ENCODE results near the gene CNNM4. TPM values are rescaled to one million over a fixed set of nuclear protein-coding genes. Genes with fewer than 3 reads are reported as not detected.
A peak's percentile ranks its signal among the peaks of the same experiment; 100 is the strongest.

CNNM4 gene
- polyA plus RNA-seq, 2 of the 4 experiments (the other 2 are of a cell fraction), result 8.8 to 11.2 TPM

GRCh38 chr2:96799623-96799935, 38.9 kb downstream of the CNNM4 start (continued):
- no peak for TF ChIP-seq NPAS2 (CRISPR knock-in tag; IDR thresholded peaks at IDR 0.05; ENCODE audit: borderline replicate concordance)
- no peak for TF ChIP-seq E2F6 (IDR thresholded peaks at IDR 0.05; ENCODE audit: borderline replicate concordance, low read depth)
- no peak for TF ChIP-seq HEYL (CRISPR knock-in tag; IDR thresholded peaks at IDR 0.05)
- no peak for TF ChIP-seq NR3C1 (IDR thresholded peaks at IDR 0.05)
- no peak for TF ChIP-seq HOXB5 (CRISPR knock-in tag; IDR thresholded peaks at IDR 0.05)
- no peak for TF ChIP-seq TFCP2L1 (CRISPR knock-in tag; IDR thresholded peaks at IDR 0.05)
- no peak for TF ChIP-seq MYC (IDR thresholded peaks at IDR 0.05; ENCODE audit: borderline replicate concordance, low read length)
- TF ChIP-seq HES2 (IDR thresholded peaks at IDR 0.05), result no peak

- 82% methylated on average over 26 of the region's 27 CpGs for WGBS (ENCODE audit: missing lambda C conversion rate)
- no peak for DNase-seq (ENCODE audit: low read depth in 1 of 2, low spot score in 1 of 2)
- POLR2A ChIA-PET, result interaction anchor here (1.0 kb wide), 1 partner anchor 16 kb away, joined by 4 read pairs; the partner anchor contains the start of gene CNNM3
- TF ChIP-seq ZC3H11A (IDR thresholded peaks at IDR 0.05) (no peak), HEYL (CRISPR knock-in tag; IDR thresholded peaks at IDR 0.05) (no peak), HOXA7 (CRISPR knock-in tag; IDR thresholded peaks at IDR 0.05) (no peak), KDM5A (IDR thresholded peaks at IDR 0.05) (no peak), E2F6 (IDR thresholded peaks at IDR 0.05; ENCODE audit: borderline replicate concordance, low read depth) (no peak)
- no peak for FAIRE-seq
- no peaks in the 10 kb centered on the region for H3K9me3 ChIP-seq
- no peak overlapping the region for H3K4me2 ChIP-seq
- peaks cover 7% of the 10 kb centered on the region; the same call in 1 of the 3 replicates for H3K4me1 ChIP-seq
- H3K27ac ChIP-seq, result peak overlapping the region; percentile 23 to 69; a peak in 3 of 6 replicates
- H3K4me3 ChIP-seq, result no peak overlapping the region
- CTCF ChIA-PET, result interaction anchor here (0.7 to 6.0 kb wide), 38 partner anchors 9 to 808 kb away, joined by 3 to 81 read pairs (median 4); partner anchors contain the start of genes ANKRD39, CNNM3 and CNNM4
- ATAC-seq, result peak; percentile 60 to 80
These were observed 39.6 kb downstream of the CNNM4 start for GRCh38 chr2:96800061-96801004.

GRCh38 chr2:96801005-96801785, 40.5 kb downstream of the CNNM4 start:
- WGBS (ENCODE audit: missing lambda C conversion rate), result 33% methylated on average over 13 of the region's 15 CpGs
- peaks cover 7% of the 10 kb centered on the region; the same call in 1 of the 3 replicates for H3K4me1 ChIP-seq
- no peak overlapping the region for H3K4me3 ChIP-seq
- FAIRE-seq (no peak), ATAC-seq (peak; percentile 93 to 98), DNase-seq (ENCODE audit: low read depth in 1 of 2, low spot score in 1 of 2) (peak; percentile 68 to 72)
- no peak overlapping the region for H3K4me2 ChIP-seq
- ChIA-PET CTCF (interaction anchor here (0.7 to 6.0 kb wide), 30 partner anchors 10 to 808 kb away, joined by 3 to 81 read pairs (median 4); partner anchors contain the start of genes CNNM3 and CNNM4), POLR2A (interaction anchor here (1.0 kb wide), 1 partner anchor 15 kb away, joined by 4 read pairs; the partner anchor contains the start of gene CNNM3)
- H3K9me3 ChIP-seq, result no peaks in the 10 kb centered on the region
- H3K27ac ChIP-seq, result peak overlapping the region; percentile 23 to 69; a peak in 3 of 6 replicates
- TF ChIP-seq SMC3 (IDR thresholded peaks at IDR 0.05) (peak; percentile 91), CTCF (IDR thresholded peaks at IDR 0.05) (peak; percentile 83), MAX (IDR thresholded peaks at IDR 0.05) (peak; percentile 57; the same call in 1 of the 2 replicates), RNF2 (IDR thresholded peaks at IDR 0.05; ENCODE audit: borderline replicate concordance, low read depth) (no peak), FOXS1 (CRISPR knock-in tag; IDR thresholded peaks at IDR 0.05) (no peak), USF2 (IDR thresholded peaks at IDR 0.05) (no peak), NR3C1 (IDR thresholded peaks at IDR 0.05) (no peak), MAFK (IDR thresholded peaks at IDR 0.05; ENCODE audit: partially characterized antibody) (no peak), FOSB (CRISPR knock-in tag; IDR thresholded peaks at IDR 0.05) (no peak), POLR2A (IDR thresholded peaks at IDR 0.05; ENCODE audit: low read length) (no peak), HES2 (IDR thresholded peaks at IDR 0.05) (no peak), SREBF2 (IDR thresholded peaks at IDR 0.05) (0 out of 2 replicates have a peak, but pooled peaks have one; percentile 8), RAD21 (conservative IDR thresholded peaks at IDR 0.05 in 1 of 2, IDR thresholded peaks at IDR 0.05 in 1 of 2) (peak; percentile 85 to 90), RARB (CRISPR knock-in tag; IDR thresholded peaks at IDR 0.05) (no peak), MYC (IDR thresholded peaks at IDR 0.05; ENCODE audit: borderline replicate concordance, low read length) (no peak), JUNB (IDR thresholded peaks at IDR 0.05) (no peak), PHF8 (IDR thresholded peaks at IDR 0.05; ENCODE audit: borderline replicate concordance, low read depth) (no peak)

All from A549 (cell line).